ENCODE results near the gene GPR162.

Gene GPR162

GRCh38 chr12:6787309-6787708 lies 34.3 kb upstream of the GPR162 start:
- no peak overlapping the region for H3K4me3 ChIP-seq (ENCODE audit: low read depth, low read length)

- no peak within 1 kb of the TSS for H3K4me3 ChIP-seq (ENCODE audit: low read depth, low read length)
These were observed 32.4 kb upstream of the GPR162 start, which contains the start of gene CD4 for GRCh38 chr12:6788972-6789924. TSS of gene CD4 (plus strand) at chr12:6789528. CDS start at chr12:6800139, 10,611 bp downstream.

GRCh38 chr12:6790496-6791150 lies 31.0 kb upstream of the GPR162 start:
- no peak overlapping the region for H3K4me3 ChIP-seq (ENCODE audit: low read depth, low read length)

GRCh38 chr12:6791931-6792520 lies 29.6 kb upstream of the GPR162 start:
- no peak overlapping the region for H3K4me3 ChIP-seq (ENCODE audit: low read depth, low read length)

GRCh38 chr12:6792522-6793201 lies 29.0 kb upstream of the GPR162 start:
- H3K4me3 ChIP-seq (ENCODE audit: low read depth, low read length): no peak overlapping the region

- no peak overlapping the region for H3K4me3 ChIP-seq (ENCODE audit: low read depth, low read length)
These were observed 26.5 kb upstream of the GPR162 start for GRCh38 chr12:6795088-6795487.

- H3K4me3 ChIP-seq (ENCODE audit: low read depth, low read length): no peak overlapping the region
These were observed 25.0 kb upstream of the GPR162 start for GRCh38 chr12:6796576-6796975.

- H3K4me3 ChIP-seq (ENCODE audit: low read depth, low read length): no peak overlapping the region
These were observed 22.5 kb upstream of the GPR162 start for GRCh38 chr12:6799147-6799546.

GRCh38 chr12:6807170-6807569 lies 14.5 kb upstream of the GPR162 start:
- H3K4me3 ChIP-seq (ENCODE audit: low read depth, low read length): no peak overlapping the region

GRCh38 chr12:6809056-6809455 lies 12.6 kb upstream of the GPR162 start:
- H3K4me3 ChIP-seq (ENCODE audit: low read depth, low read length): no peak overlapping the region

GRCh38 chr12:6810758-6811157 lies 10.9 kb upstream of the GPR162 start:
- no peak overlapping the region for H3K4me3 ChIP-seq (ENCODE audit: low read depth, low read length)

- H3K4me3 ChIP-seq (ENCODE audit: low read depth, low read length): no peak overlapping the region
These were observed 8.3 kb upstream of the GPR162 start for GRCh38 chr12:6813363-6813762.

GRCh38 chr12:6816598-6816997 lies 5.0 kb upstream of the GPR162 start:
- H3K4me3 ChIP-seq (ENCODE audit: low read depth, low read length): no peak overlapping the region

- no peak overlapping the region for H3K4me3 ChIP-seq (ENCODE audit: low read depth, low read length)
These were observed 4.5 kb upstream of the GPR162 start for GRCh38 chr12:6817098-6817497.

- no peak overlapping the region for H3K4me3 ChIP-seq (ENCODE audit: low read depth, low read length)
These were observed 3.9 kb upstream of the GPR162 start for GRCh38 chr12:6817662-6818157.

GRCh38 chr12:6818222-6818621 lies 3.4 kb upstream of the GPR162 start:
- no peak overlapping the region for H3K4me3 ChIP-seq (ENCODE audit: low read depth, low read length)

- H3K4me3 ChIP-seq (ENCODE audit: low read depth, low read length): no peak overlapping the region
These were observed 3.0 kb upstream of the GPR162 start for GRCh38 chr12:6818645-6819044.

GRCh38 chr12:6819106-6820030 lies 2.3 kb upstream of the GPR162 start:
- H3K4me3 ChIP-seq (ENCODE audit: low read depth, low read length): no peak overlapping the region

- H3K4me3 ChIP-seq (ENCODE audit: low read depth, low read length): no peak overlapping the region
These were observed 1.5 kb upstream of the GPR162 start for GRCh38 chr12:6820166-6820565.

Measured in iPS-11a (cell line).